Ammon's horn (tissue), 1 donor: ENCODE results near the gene MACROH2A2.
"Not testable (repeated sequence)": the region's sequence is repeated elsewhere in the genome, so short reads cannot be mapped to it uniquely, and the experiment has no call there.

Experiments
- DNase-seq: peaks from one replicate; pipeline ENCODE4 v3.0.0-alpha.2; 2016; ENCODE audit warnings: low spot score

Gene MACROH2A2

GRCh38 chr10:70158113-70158512 is 105.5 kb downstream of the MACROH2A2 start:
- DNase-seq = no peak

- not testable (repeated sequence) for DNase-seq
These were observed 106.7 kb downstream of the MACROH2A2 start for GRCh38 chr10:70159366-70159765.

- no peak for DNase-seq
These were observed 108.2 kb downstream of the MACROH2A2 start for GRCh38 chr10:70160798-70161197.
